Right lobe of liver (tissue), 6 donors: Measurements from ENCODE around the gene GOLGA6L26. TPM values are rescaled to one million over a fixed set of nuclear protein-coding genes. Genes with fewer than 3 reads are reported as not detected.
"Not testable (repeated sequence)": the region's sequence is repeated elsewhere in the genome, so short reads cannot be mapped to it uniquely, and the experiment has no call there.

Experiments used
- ATAC-seq, 4 donors: fragments of 200-7000 bp; cut with Tn5 transposase; one replicate each; pipeline ENCODE4 v1.9.1; 2020; ENCODE audit warnings: mild to moderate bottlenecking in 4 of 4, moderate library complexity in 4 of 4
- DNase-seq, 3 donors: peaks; one replicate each; pipeline ENCODE4 v3.0.0-alpha.2; 2020
- H3K27ac ChIP-seq, 3 donors: fragments of 200-600 bp; one replicate each; pipeline ENCODE4 v1.8.0; 2022
- H3K27me3 ChIP-seq, 2 donors: fragments of 200-600 bp; one replicate each; pipeline ENCODE4 v1.8.0; 2022
- H3K36me3 ChIP-seq, 4 donors: fragments of 200-600 bp; sonication (generic) in 1 of 4; one replicate each; pipeline versions ENCODE4 v1.5.1 to v1.8.0; 2017 to 2022; ENCODE audit warnings: control low read depth in 1 of 4
- H3K4me1 ChIP-seq, 4 donors: fragments of 200-600 bp; sonication (generic) in 1 of 4; one replicate each; pipeline versions ENCODE4 v1.5.1 to v1.8.0; 2017 to 2022; ENCODE audit warnings: control low read depth in 1 of 4
- H3K4me3 ChIP-seq, 3 donors: fragments of 200-600 bp; one replicate each; pipeline ENCODE4 v1.8.0; 2022
- H3K9me3 ChIP-seq, 4 donors: fragments of 200-600 bp; sonication (generic) in 1 of 4; one replicate each; pipeline versions ENCODE4 v1.5.1 to v1.8.0; 2017 to 2022; ENCODE audit warnings: control low read depth in 1 of 4
- POLR2A ChIP-seq: fragments of 450-650 bp; IDR thresholded peaks from one replicate; pipeline ENCODE4 v1.6.1; 2017; ENCODE audit warnings: antibody characterized with exemption, mild to moderate bottlenecking
- WGBS: methylation state at CpG from one replicate; pipeline ENCODE4 v1.1.6; 2018; ENCODE audit warnings: low coverage, low lambda C conversion rate; ENCODE audit not compliant: insufficient coverage; ENCODE audit errors: missing lambda C conversion rate; 5-methylcytosine and 5-hydroxymethylcytosine counted together
- intact Hi-C, 2 donors: fragments of 100-400 bp; cut with DNase I; formaldehyde crosslinking; loops; one replicate each; pipeline versions ENCODE4 v1.11.2 to v1.14.1; 2022
- long read RNA-seq: library from polyadenylated mRNA; unstranded; transcript quantifications from one replicate; pipeline ENCODE4 v2.0.0, GENCODE V29; 2019
- total RNA-seq, 6 experiments: library from RNA; depleted of rRNA in 2 of 6; stranded (reverse); fragments of >200 nt in 2 of 6; fragmentation: NEBNext Ultra II Directional in 3 of 6; extraction: Animal tissue kit (Norgen Biotek cat#: 25700) in 3 of 6; gene quantifications; one replicate each; pipeline versions ENCODE4 v1.1.0 to v1.2.4, GENCODE V29; 2016 to 2023
- donor health status: DM: no; HTN: yes; CAD: no.
- donor health status: DM: no; HTN: no; CAD: no.
- donor health status: DM: no; HTN: no; CAD: no.
- donor health status: DM: no; HTN: yes; CAD: no.
- donor health status: DM: no; HTN: yes; CAD: no.

GOLGA6L26 gene
- total RNA-seq = not detected
- long read RNA-seq = 0 reads

GRCh38 chr15:23334096-23334495, at the start of gene GOLGA6L26:
Gene GOLGA6L26 (minus strand): TSS chr15:23334196. CDS start chr15:23334135, 61 bp downstream.
- H3K36me3 ChIP-seq, H3K27me3 ChIP-seq, H3K4me3 ChIP-seq, ATAC-seq, DNase-seq, H3K9me3 ChIP-seq, intact Hi-C loops, H3K4me1 ChIP-seq, H3K27ac ChIP-seq: not testable (repeated sequence)
- WGBS = no CpG with 5 or more reads among the region's 7 CpGs

- H3K9me3 ChIP-seq, intact Hi-C loops, H3K27ac ChIP-seq, H3K27me3 ChIP-seq, H3K36me3 ChIP-seq, H3K4me3 ChIP-seq, ATAC-seq, DNase-seq, H3K4me1 ChIP-seq: not testable (repeated sequence)
- 32% methylated on average over 7 of the region's 7 CpGs for WGBS
Measured at GRCh38 chr15:23381192-23381591, 47.2 kb upstream of the GOLGA6L26 start.

- DNase-seq, ATAC-seq, intact Hi-C loops, H3K36me3 ChIP-seq, H3K27ac ChIP-seq, H3K9me3 ChIP-seq, H3K27me3 ChIP-seq, H3K4me1 ChIP-seq, H3K4me3 ChIP-seq: not testable (repeated sequence)
- 34% methylated on average over 2 of the region's 4 CpGs for WGBS
Measured at GRCh38 chr15:23380700-23381099, 46.7 kb upstream of the GOLGA6L26 start.

- H3K36me3 ChIP-seq, H3K27ac ChIP-seq, H3K27me3 ChIP-seq, DNase-seq, ATAC-seq, H3K4me3 ChIP-seq, H3K9me3 ChIP-seq, intact Hi-C loops, H3K4me1 ChIP-seq: not testable (repeated sequence)
- 85% methylated on average over 8 of the region's 13 CpGs for WGBS
Measured at GRCh38 chr15:23378946-23379345, 45.0 kb upstream of the GOLGA6L26 start.

GRCh38 chr15:23374226-23374625, 40.2 kb upstream of the GOLGA6L26 start:
- 85% methylated on average over 9 of the region's 11 CpGs for WGBS
- intact Hi-C loops, H3K27me3 ChIP-seq, H3K4me1 ChIP-seq, H3K9me3 ChIP-seq, H3K4me3 ChIP-seq, H3K27ac ChIP-seq, DNase-seq, H3K36me3 ChIP-seq, ATAC-seq: not testable (repeated sequence)

GRCh38 chr15:23372891-23373600, 39.0 kb upstream of the GOLGA6L26 start:
- DNase-seq, H3K27me3 ChIP-seq, H3K9me3 ChIP-seq, intact Hi-C loops, H3K4me1 ChIP-seq, ATAC-seq, H3K27ac ChIP-seq, H3K4me3 ChIP-seq, H3K36me3 ChIP-seq: not testable (repeated sequence)
- 90% methylated on average over 25 of the region's 40 CpGs for WGBS

- Histone ChIP-seq H3K27me3 (no peaks in the 10 kb centered on the region), H3K36me3 (no peaks in the 10 kb centered on the region), H3K27ac (no peak overlapping the region), H3K9me3 (no peaks in the 10 kb centered on the region), H3K4me3 (no peak overlapping the region), H3K4me1 (no peaks in the 10 kb centered on the region)
- TF ChIP-seq POLR2A = no peak
- intact Hi-C loops = no loop called here
- DNase-seq = no peak
- 77% methylated on average over 15 of the region's 15 CpGs for WGBS
- no peak for ATAC-seq
Measured at GRCh38 chr15:23372284-23372683, 38.3 kb upstream of the GOLGA6L26 start.

GRCh38 chr15:23371868-23372267, 37.9 kb upstream of the GOLGA6L26 start:
- DNase-seq, H3K27me3 ChIP-seq, H3K9me3 ChIP-seq, H3K36me3 ChIP-seq, ATAC-seq, H3K4me3 ChIP-seq, H3K4me1 ChIP-seq, H3K27ac ChIP-seq, intact Hi-C loops: not testable (repeated sequence)
- WGBS = 57% methylated on average over 3 of the region's 3 CpGs

GRCh38 chr15:23371134-23371533, 37.1 kb upstream of the GOLGA6L26 start:
- intact Hi-C loops = not testable (repeated sequence)
- 35% methylated on average over 3 of the region's 4 CpGs for WGBS

More at GRCh38 chr15:23371134-23371533, 37.1 kb upstream of the GOLGA6L26 start:
- not testable (repeated sequence) for ATAC-seq, H3K4me1 ChIP-seq, H3K27ac ChIP-seq, H3K36me3 ChIP-seq, H3K27me3 ChIP-seq, DNase-seq, H3K9me3 ChIP-seq, H3K4me3 ChIP-seq
